Epithelial cell of prostate (primary cell): ENCODE data around the gene ZC3H7A.
"Not testable (repeated sequence)": the region's sequence is repeated elsewhere in the genome, so short reads cannot be mapped to it uniquely, and the experiment has no call there.

Experiments
- DNase-seq: peaks from one replicate; pipeline ENCODE4 v3.0.0-alpha.2; 2011; ENCODE audit warnings: low read depth, low spot score
- H3K27ac ChIP-seq: fragments of 450-650 bp; 2 replicates; pipeline ENCODE4 v1.5.1; 2017; ENCODE audit warnings: mild to moderate bottlenecking

The ZC3H7A gene

GRCh38 chr16:11797166-11797956 is at the start of gene ZC3H7A:
ZC3H7A (minus strand) TSS chr16:11797258; CDS start chr16:11782354, 14,904 bp downstream.
- peak within 1 kb of the TSS; percentile 94 for H3K27ac ChIP-seq
- peak; percentile 89 for DNase-seq

GRCh38 chr16:11844499-11844898 is 47.4 kb upstream of the ZC3H7A start:
- no peak overlapping the region for H3K27ac ChIP-seq
- DNase-seq: no peak

- no peak for DNase-seq
- no peak overlapping the region for H3K27ac ChIP-seq
Measured at GRCh38 chr16:11843861-11844260, 46.8 kb upstream of the ZC3H7A start.

GRCh38 chr16:11843206-11843605 is 46.1 kb upstream of the ZC3H7A start:
- no peak overlapping the region for H3K27ac ChIP-seq
- no peak for DNase-seq

GRCh38 chr16:11841026-11841425 is 44.0 kb upstream of the ZC3H7A start:
- no peak overlapping the region for H3K27ac ChIP-seq
- DNase-seq: no peak

- DNase-seq: no peak
- H3K27ac ChIP-seq: peak overlapping the region; percentile 87
Measured at GRCh38 chr16:11836650-11837244, 39.7 kb upstream of the ZC3H7A start.

GRCh38 chr16:11835891-11836649 is 39.0 kb upstream of the ZC3H7A start:
- peak overlapping the region; percentile 87 for H3K27ac ChIP-seq
- DNase-seq: no peak

- no peak for DNase-seq
- H3K27ac ChIP-seq: peak overlapping the region; percentile 87
Measured at GRCh38 chr16:11835309-11835708, 38.3 kb upstream of the ZC3H7A start.

GRCh38 chr16:11833951-11834695 is 37.1 kb upstream of the ZC3H7A start:
- DNase-seq: peak; percentile 96
- H3K27ac ChIP-seq: peak overlapping the region; percentile 87

- DNase-seq: no peak
- no peak overlapping the region for H3K27ac ChIP-seq
Measured at GRCh38 chr16:11828696-11829095, 31.6 kb upstream of the ZC3H7A start.

- H3K27ac ChIP-seq, DNase-seq: not testable (repeated sequence)
Measured at GRCh38 chr16:11825520-11826165, 28.6 kb upstream of the ZC3H7A start.

GRCh38 chr16:11824362-11824761 is 27.3 kb upstream of the ZC3H7A start:
- no peak for DNase-seq
- H3K27ac ChIP-seq: no peak overlapping the region

- not testable (repeated sequence) for DNase-seq
Measured at GRCh38 chr16:11823645-11824044, 26.6 kb upstream of the ZC3H7A start.

GRCh38 chr16:11819798-11820197 is 22.7 kb upstream of the ZC3H7A start:
- no peak overlapping the region for H3K27ac ChIP-seq
- no peak for DNase-seq

More at GRCh38 chr16:11823645-11824044, 26.6 kb upstream of the ZC3H7A start:
- not testable (repeated sequence) for H3K27ac ChIP-seq

- not testable (repeated sequence) for DNase-seq, H3K27ac ChIP-seq
Measured at GRCh38 chr16:11818970-11819369, 21.9 kb upstream of the ZC3H7A start.

- no peak overlapping the region for H3K27ac ChIP-seq
- no peak for DNase-seq
Measured at GRCh38 chr16:11816123-11816522, 19.1 kb upstream of the ZC3H7A start.

GRCh38 chr16:11814800-11815199 is 17.7 kb upstream of the ZC3H7A start:
- DNase-seq, H3K27ac ChIP-seq: not testable (repeated sequence)

- DNase-seq: no peak
- no peak overlapping the region for H3K27ac ChIP-seq
Measured at GRCh38 chr16:11806721-11807120, 9.7 kb upstream of the ZC3H7A start.

- no peak for DNase-seq
- no peak overlapping the region for H3K27ac ChIP-seq
Measured at GRCh38 chr16:11805556-11805955, 8.5 kb upstream of the ZC3H7A start.
